SK-N-SH (cell line): ENCODE measurements around the gene PIK3R5.

Experiments
- CTCF ChIP-seq: fragments of 200-600 bp; sonication (generic); IDR thresholded peaks from 2 replicates; pipeline ENCODE4 v1.6.1; 2017; ENCODE audit warnings: antibody characterized with exemption, mild to moderate bottlenecking, moderate library complexity
- EP300 ChIP-seq, 2 experiments: IDR thresholded peaks; 2 replicates each; pipeline versions ENCODE4 v1.4.0 to v1.6.1; 2012; ENCODE audit warnings: borderline replicate concordance in 1 of 2, low read depth in 1 of 2, low read length in 1 of 2
- MXI1 ChIP-seq: IDR thresholded peaks from 2 replicates; pipeline ENCODE4 v1.6.1; 2012; ENCODE audit warnings: mild to moderate bottlenecking, low read depth, low read length, improper control_type of control experiment
- RAD21 ChIP-seq: IDR thresholded peaks from 2 replicates; pipeline ENCODE4 v1.6.1; 2012; ENCODE audit warnings: mild to moderate bottlenecking, low read length
- RFX5 ChIP-seq: IDR thresholded peaks from 2 replicates; pipeline ENCODE4 v1.6.1; 2012; ENCODE audit warnings: mild to moderate bottlenecking, improper control_type of control experiment, low read length
- SIN3A ChIP-seq: IDR thresholded peaks from 2 replicates; pipeline ENCODE4 v1.6.1; 2012; ENCODE audit warnings: low read depth, mild to moderate bottlenecking, low read length, moderate library complexity, borderline replicate concordance
- SMC3 ChIP-seq: IDR thresholded peaks from 2 replicates; pipeline ENCODE4 v1.6.1; 2012; ENCODE audit warnings: low read depth, low read length, improper control_type of control experiment
- TAF1 ChIP-seq: IDR thresholded peaks from 2 replicates; pipeline ENCODE4 v1.6.1; 2012; ENCODE audit warnings: low read depth, mild to moderate bottlenecking, low read length, moderate library complexity, borderline replicate concordance

GRCh38 chr17:8829036-8829941 is 136.2 kb downstream of the PIK3R5 start:
- TF ChIP-seq CTCF, result no peak
- TF ChIP-seq TAF1, result no peak
- no peak for TF ChIP-seq SIN3A
- TF ChIP-seq RFX5, result no peak
- no peak for TF ChIP-seq SMC3
- no peak for TF ChIP-seq MXI1
- no peak for TF ChIP-seq EP300 (IDR thresholded peaks at IDR 0.05; ENCODE audit: borderline replicate concordance in 1 of 2, low read depth in 1 of 2, low read length in 1 of 2)
- no peak for TF ChIP-seq RAD21
